Epithelial cell of umbilical artery (primary cell): ENCODE results near the gene TNFRSF21. TPM values are rescaled to one million over a fixed set of nuclear protein-coding genes. Genes with fewer than 3 reads are reported as not detected.

ENCODE experiments used
- total RNA-seq: library from RNA; depleted of rRNA; stranded (reverse); fragments of >200 nt; gene quantifications from 2 replicates; pipeline ENCODE4 v1.2.3, GENCODE V29; 2014

TNFRSF21 gene, protein sequence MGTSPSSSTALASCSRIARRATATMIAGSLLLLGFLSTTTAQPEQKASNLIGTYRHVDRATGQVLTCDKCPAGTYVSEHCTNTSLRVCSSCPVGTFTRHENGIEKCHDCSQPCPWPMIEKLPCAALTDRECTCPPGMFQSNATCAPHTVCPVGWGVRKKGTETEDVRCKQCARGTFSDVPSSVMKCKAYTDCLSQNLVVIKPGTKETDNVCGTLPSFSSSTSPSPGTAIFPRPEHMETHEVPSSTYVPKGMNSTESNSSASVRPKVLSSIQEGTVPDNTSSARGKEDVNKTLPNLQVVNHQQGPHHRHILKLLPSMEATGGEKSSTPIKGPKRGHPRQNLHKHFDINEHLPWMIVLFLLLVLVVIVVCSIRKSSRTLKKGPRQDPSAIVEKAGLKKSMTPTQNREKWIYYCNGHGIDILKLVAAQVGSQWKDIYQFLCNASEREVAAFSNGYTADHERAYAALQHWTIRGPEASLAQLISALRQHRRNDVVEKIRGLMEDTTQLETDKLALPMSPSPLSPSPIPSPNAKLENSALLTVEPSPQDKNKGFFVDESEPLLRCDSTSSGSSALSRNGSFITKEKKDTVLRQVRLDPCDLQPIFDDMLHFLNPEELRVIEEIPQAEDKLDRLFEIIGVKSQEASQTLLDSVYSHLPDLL
- 15.9 and 16.0 TPM in 2 replicates for total RNA-seq

DNA sequence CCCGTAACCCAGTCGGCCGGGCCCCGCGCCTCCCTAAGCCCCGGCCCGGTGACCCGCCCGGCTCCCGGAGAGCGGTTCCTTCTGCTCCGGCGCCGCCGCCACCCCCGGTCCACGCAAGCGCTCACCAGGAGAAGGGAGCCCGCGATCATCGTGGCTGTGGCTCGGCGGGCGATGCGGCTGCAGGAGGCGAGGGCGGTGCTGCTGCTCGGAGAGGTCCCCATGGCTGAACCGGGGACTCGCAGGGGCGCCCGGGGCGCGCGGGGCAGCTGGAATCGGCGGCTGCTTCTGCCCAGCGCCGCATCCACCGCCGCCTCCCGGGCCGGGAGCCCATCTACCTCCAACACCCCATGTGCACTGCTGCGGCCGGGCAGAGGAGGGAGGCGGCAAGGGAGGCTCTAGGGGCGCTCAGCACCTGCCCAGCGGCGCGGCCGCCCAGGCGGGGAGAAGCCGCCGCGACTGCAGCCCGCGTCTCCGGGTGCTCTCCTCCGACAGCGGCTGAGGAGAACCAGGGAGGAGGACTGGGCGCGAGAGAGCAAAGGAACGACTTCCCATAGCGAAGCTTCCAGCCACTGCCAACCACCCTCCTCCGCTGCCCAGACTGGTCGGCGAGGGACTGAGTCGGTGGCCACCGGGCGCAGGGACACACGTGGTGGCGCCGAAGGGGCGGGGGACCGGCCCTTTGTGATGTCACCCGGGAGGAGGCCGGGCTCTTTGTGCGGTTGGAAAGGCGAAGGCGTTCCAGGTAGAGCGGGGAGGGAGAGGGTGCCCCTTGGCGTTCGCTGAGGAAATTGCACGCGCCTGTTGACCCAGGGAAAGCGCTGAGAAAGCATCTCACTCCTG, at the start of gene TNFRSF21:
Gene TNFRSF21, minus strand, starts transcription at position 615 of the 840 bp plus-strand sequence. Its CDS starts 394 bp downstream, at position 221.

Other genes with a start within 250 kb of the TNFRSF21 start
- 33.5 and 54.3 TPM in 2 replicates for gene CD2AP, start 167.9 kb upstream of the TNFRSF21 start, total RNA-seq